Lower lobe of right lung (tissue), 2 donors: ENCODE results near the gene PAIP2. TPM values are rescaled to one million over a fixed set of nuclear protein-coding genes. Genes with fewer than 3 reads are reported as not detected.

Source experiments
- ATAC-seq, 2 donors: fragments of 200-7000 bp; cut with Tn5 transposase; one replicate each; pipeline ENCODE4 v1.9.1; 2020 to 2022; ENCODE audit warnings: mild to moderate bottlenecking in 2 of 2, moderate library complexity in 2 of 2
- DNase-seq: peaks from one replicate; pipeline ENCODE4 v3.0.0-alpha.2; 2020
- H3K27ac ChIP-seq: fragments of 200-600 bp; one replicate; pipeline ENCODE4 v1.8.0; 2022
- H3K27me3 ChIP-seq: fragments of 200-600 bp; one replicate; pipeline ENCODE4 v1.8.0; 2022; ENCODE audit warnings: low read depth
- H3K36me3 ChIP-seq: fragments of 200-600 bp; one replicate; pipeline ENCODE4 v1.8.0; 2022; ENCODE audit warnings: mild to moderate bottlenecking
- H3K4me1 ChIP-seq: fragments of 200-600 bp; one replicate; pipeline ENCODE4 v1.8.0; 2022
- H3K4me3 ChIP-seq: fragments of 200-600 bp; one replicate; pipeline ENCODE4 v1.8.0; 2022; ENCODE audit warnings: mild to moderate bottlenecking
- H3K9me3 ChIP-seq: fragments of 200-600 bp; one replicate; pipeline ENCODE4 v1.8.0; 2022
- CTCF ChIP-seq: fragments of 200-600 bp; IDR thresholded peaks from one replicate; pipeline ENCODE4 v1.8.0; 2022; ENCODE audit warnings: antibody characterized with exemption, mild to moderate bottlenecking
- intact Hi-C: fragments of 100-400 bp; cut with DNase I; formaldehyde crosslinking; loops from one replicate; pipeline ENCODE4 v1.11.0; 2022
- total RNA-seq: library from RNA; stranded (reverse); fragmentation: NEBNext Ultra II Directional; extraction: Animal tissue kit (Norgen Biotek cat#: 25700); gene quantifications from one replicate; pipeline ENCODE4 v1.2.1, GENCODE V29; 2021
- donor health status: DM: no; HTN: yes; CAD: no; lungs with severe emphysema.

Gene PAIP2
- total RNA-seq, 1 donor from 2014 or later, result 84.1 TPM

- Histone ChIP-seq H3K4me1 (peaks cover 7% of the 10 kb centered on the region), H3K4me3 (no peak overlapping the region), H3K27ac (no peak overlapping the region), H3K9me3 (no peaks in the 10 kb centered on the region), H3K36me3 (no peaks in the 10 kb centered on the region), H3K27me3 (no peaks in the 10 kb centered on the region)
- intact Hi-C loops, result no loop called here
- no peak for TF ChIP-seq CTCF
- no peak for ATAC-seq
- DNase-seq, result no peak
Observed at GRCh38 chr5:139381837-139382761, 40.4 kb downstream of the PAIP2 start.

- no peak for DNase-seq
- Histone ChIP-seq H3K4me1 (peaks cover 11% of the 10 kb centered on the region), H3K36me3 (no peaks in the 10 kb centered on the region), H3K4me3 (no peak overlapping the region), H3K27me3 (no peaks in the 10 kb centered on the region), H3K9me3 (no peaks in the 10 kb centered on the region), H3K27ac (no peak overlapping the region)
- no peak for TF ChIP-seq CTCF
- ATAC-seq, result no peak
- intact Hi-C loops, result no loop called here
Observed at GRCh38 chr5:139382807-139383206, 41.2 kb downstream of the PAIP2 start.

GRCh38 chr5:139383275-139383992 lies 41.8 kb downstream of the PAIP2 start, which contains the start of gene SLC23A1:
Gene SLC23A1, minus strand, starts transcription at chr5:139383297. Its CDS starts 44 bp downstream, at chr5:139383253.
- Histone ChIP-seq H3K4me3 (no peak within 1 kb of the TSS), H3K27me3 (no peaks in the 10 kb centered on the region), H3K27ac (no peak within 1 kb of the TSS), H3K9me3 (no peaks in the 10 kb centered on the region), H3K4me1 (peaks cover 17% of the 10 kb centered on the region), H3K36me3 (no peaks in the 10 kb centered on the region)
- DNase-seq (no peak), ATAC-seq (no peak)
- TF ChIP-seq CTCF, result no peak
- intact Hi-C loops, result no loop called here

GRCh38 chr5:139383993-139384590 lies 42.4 kb downstream of the PAIP2 start:
- DNase-seq (no peak), ATAC-seq (no peak)
- Histone ChIP-seq H3K9me3 (no peaks in the 10 kb centered on the region), H3K4me1 (peaks cover 18% of the 10 kb centered on the region), H3K4me3 (no peak overlapping the region), H3K36me3 (no peaks in the 10 kb centered on the region), H3K27ac (peak overlapping the region; percentile 80), H3K27me3 (no peaks in the 10 kb centered on the region)
- no peak for TF ChIP-seq CTCF
- intact Hi-C loops, result no loop called here

- no peak for ATAC-seq
- intact Hi-C loops, result no loop called here
- H3K4me3 ChIP-seq, result peak overlapping the region; percentile 54
- no peak for TF ChIP-seq CTCF
- DNase-seq, result no peak
- no peaks in the 10 kb centered on the region for H3K36me3 ChIP-seq
- peaks cover 18% of the 10 kb centered on the region for H3K4me1 ChIP-seq
- no peaks in the 10 kb centered on the region for H3K27me3 ChIP-seq
- peak overlapping the region; percentile 80 for H3K27ac ChIP-seq
- no peaks in the 10 kb centered on the region for H3K9me3 ChIP-seq
Observed at GRCh38 chr5:139384591-139385051, 43.0 kb downstream of the PAIP2 start.
